HCT116 (cell line): ENCODE results near the gene RAD18. TPM values are rescaled to one million over a fixed set of nuclear protein-coding genes. Genes with fewer than 3 reads are reported as not detected.

Experiments
- ATAC-seq: fragments of 200-7000 bp; cut with Tn5 transposase; 2 replicates; pipeline ENCODE4 v1.9.1; 2020; ENCODE audit warnings: mild to moderate bottlenecking, moderate library complexity
- BruUV-seq: library from RNA; stranded (reverse); fragments of 400-500 nt; replicated peaks from 2 replicates; lab custom pipeline; 2021; lab: Mats Ljungman, UMichigan
- CTCF ChIA-PET: fragments of 300-600 bp; sonication (Branson Sonifier 250); formaldehyde crosslinking; loops from one replicate; lab custom pipeline; 2021; ENCODE audit warnings: antibody characterized with exemption; lab: Charles Lee
- POLR2A ChIA-PET: fragments of 300-600, 350-600 bp; sonication (Branson Sonifier 250); formaldehyde crosslinking; loops from one replicate; lab custom pipeline; 2021; ENCODE audit warnings: antibody characterized with exemption; lab: Charles Lee
- RAD21 ChIA-PET, 2 experiments: fragments of 300-600 bp; sonication (Branson Sonifier 250); formaldehyde crosslinking; loops; one replicate each; lab custom pipeline; 2023; ENCODE audit warnings: low total read pairs in 2 of 2; ENCODE audit not compliant: uncharacterized antibody in 2 of 2, unreplicated experiment in 2 of 2, low non-redundant PET in 1 of 2; lab: Charles Lee
- DNase-seq: peaks from one replicate; pipeline ENCODE4 v3.0.0-alpha.2; 2010; ENCODE audit warnings: low read depth, low spot score
- H2AFZ ChIP-seq: fragments of 200-600 bp; shearing (Covaris generic), sonication (generic); 2 replicates; pipeline ENCODE4 v1.6.1; 2017; ENCODE audit warnings: low read depth, mixed run types, mixed read lengths, antibody characterized with exemption, low read length; ENCODE audit not compliant: poor library complexity, severe bottlenecking
- H3K27ac ChIP-seq: 2 replicates; pipeline ENCODE4 v1.5.1; 2012; ENCODE audit warnings: low read depth, low read length
- H3K27me3 ChIP-seq: fragments of 200-600 bp; sonication (generic); 2 replicates; pipeline ENCODE4 v1.6.1; 2016; ENCODE audit warnings: mixed run types, low read length, mixed read lengths; ENCODE audit not compliant: insufficient read depth
- H3K36me3 ChIP-seq, 2 experiments: fragments of 200-500 bp in 1 of 2; fragments of 200-600 bp in 1 of 2; sonication (Bioruptor generic) in 1 of 2; sonication (generic) in 1 of 2; 2 replicates each; pipeline versions ENCODE4 v1.5.1 to v1.6.1; 2014 to 2016; ENCODE audit warnings: low read length in 2 of 2, inconsistent platforms in 1 of 2, mixed read lengths in 1 of 2, mixed run types in 1 of 2; ENCODE audit not compliant: insufficient read depth in 2 of 2, control insufficient read depth in 1 of 2
- H3K4me1 ChIP-seq, 2 experiments: fragments of 200-600 bp in 1 of 2; sonication (generic) in 1 of 2; 2 replicates each; pipeline versions ENCODE4 v1.5.1 to v1.6.1; 2012 to 2017; ENCODE audit warnings: low read length in 2 of 2, inconsistent platforms in 1 of 2, mild to moderate bottlenecking in 1 of 2, mixed read lengths in 1 of 2, mixed run types in 1 of 2, moderate library complexity in 1 of 2; ENCODE audit not compliant: insufficient read depth in 2 of 2, control insufficient read depth in 1 of 2
- H3K4me2 ChIP-seq: fragments of 200-600 bp; sonication (generic); 2 replicates; pipeline ENCODE4 v1.6.1; 2017; ENCODE audit warnings: mixed run types, low read length, mixed read lengths
- H3K4me3 ChIP-seq, 2 experiments: fragments of 200-600 bp in 1 of 2; sonication (generic) in 1 of 2; replicated peaks in 1 of 2; 2 replicates each; pipeline ENCODE4 v1.5.1; 2011 to 2016; ENCODE audit warnings: low read length in 2 of 2, control low read depth in 1 of 2, low read depth in 1 of 2, mild to moderate bottlenecking in 1 of 2, mixed read lengths in 1 of 2, mixed run types in 1 of 2
- H3K79me2 ChIP-seq: fragments of 200-600 bp; sonication (generic); 2 replicates; pipeline ENCODE4 v1.6.1; 2017; ENCODE audit warnings: mild to moderate bottlenecking, mixed run types, low read length, moderate library complexity, mixed read lengths; ENCODE audit not compliant: insufficient read depth
- H3K9ac ChIP-seq: fragments of 200-600 bp; sonication (generic); 2 replicates; pipeline ENCODE4 v1.6.1; 2016; ENCODE audit warnings: low read length, mixed read lengths
- H3K9me2 ChIP-seq: fragments of 200-600 bp; sonication (generic), shearing (Covaris generic); 2 replicates; pipeline ENCODE4 v1.6.1; 2017; ENCODE audit warnings: mixed run types, mild to moderate bottlenecking, moderate library complexity; ENCODE audit not compliant: insufficient read depth
- H3K9me3 ChIP-seq, 2 experiments: fragments of 200-500 bp in 1 of 2; fragments of 200-600 bp in 1 of 2; sonication (Bioruptor generic) in 1 of 2; sonication (generic) in 1 of 2; 2 replicates each; pipeline ENCODE4 v1.6.1; 2014 to 2017; ENCODE audit warnings: low read length in 2 of 2, mixed read lengths in 2 of 2, inconsistent platforms in 1 of 2, low read depth in 1 of 2, mild to moderate bottlenecking in 1 of 2, mixed run types in 1 of 2, moderate library complexity in 1 of 2; ENCODE audit not compliant: control insufficient read depth in 1 of 2, insufficient read depth in 1 of 2
- H4K20me1 ChIP-seq: fragments of 200-600 bp; sonication (generic), shearing (Covaris generic); 2 replicates; pipeline ENCODE4 v1.6.1; 2017; ENCODE audit warnings: mixed run types, mild to moderate bottlenecking, moderate library complexity; ENCODE audit not compliant: insufficient read depth
- ELF1 ChIP-seq: IDR thresholded peaks from 2 replicates; pipeline ENCODE4 v1.6.1; 2012; ENCODE audit warnings: low read depth, borderline replicate concordance
- JUND ChIP-seq: IDR thresholded peaks from 2 replicates; pipeline ENCODE4 v1.6.1; 2012
- POLR2A ChIP-seq: IDR thresholded peaks from 2 replicates; pipeline ENCODE4 v1.7.0; 2011; ENCODE audit warnings: borderline replicate concordance; ENCODE audit not compliant: insufficient read depth, insufficient read length; ENCODE audit errors: extremely low read depth
- SP1 ChIP-seq: IDR thresholded peaks from 2 replicates; pipeline ENCODE4 v1.6.1; 2012; ENCODE audit warnings: low read depth
- ZBTB33 ChIP-seq: IDR thresholded peaks from 2 replicates; pipeline ENCODE4 v1.6.1; 2011; ENCODE audit warnings: mild to moderate bottlenecking, low read length, moderate library complexity; ENCODE audit not compliant: insufficient replicate concordance; ENCODE audit errors: extremely low read depth
- ZFX ChIP-seq: fragments of 450-650 bp; IDR thresholded peaks from 2 replicates; pipeline ENCODE4 v1.6.1; 2017
- intact Hi-C: fragments of 100-400 bp; cut with micrococcal nuclease; formaldehyde crosslinking; loops from 2 replicates; pipeline ENCODE4 v1.10.0; 2022
- total RNA-seq: library from RNA; stranded (reverse); gene quantifications from one replicate; pipeline ENCODE4 v1.2.1, GENCODE V29; 2021; ENCODE audit not compliant: unreplicated experiment
- TF ChIP-seq, protein P1 (sequence below): IDR thresholded peaks from 2 replicates; pipeline ENCODE4 v1.6.1; 2012; ENCODE audit warnings: low read depth

The RAD18 gene
- total RNA-seq, 1 experiment from 2014 or later: 28.7 TPM

DNA sequence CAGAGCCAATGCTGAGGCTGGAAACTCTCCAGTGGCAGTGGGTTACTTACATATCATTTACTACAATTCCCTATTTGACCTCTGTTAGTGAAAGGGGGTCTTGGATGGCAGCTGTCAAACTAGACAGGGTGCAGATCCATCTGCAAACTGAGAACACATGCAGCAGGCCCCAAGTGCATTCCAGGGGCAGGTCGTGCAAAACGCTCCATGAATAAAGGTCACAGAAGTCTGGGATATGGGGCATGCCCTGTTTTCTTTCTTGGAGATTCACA is 25.0 kb upstream of the RAD18 start:
- intact Hi-C loops: loop anchor here (1.0 kb wide), 2 partner anchors 79 to 314 kb away; no protein-coding TSS in a partner anchor
- no peak overlapping the region for H3K4me2 ChIP-seq
- no peaks in the 10 kb centered on the region for H3K79me2 ChIP-seq
- H3K36me3 ChIP-seq: no peaks in the 10 kb centered on the region
- ATAC-seq (no peak), DNase-seq (no peak)
- no peak overlapping the region for H2AFZ ChIP-seq
- H3K4me1 ChIP-seq: no peaks in the 10 kb centered on the region
- RAD21 ChIA-PET: interaction anchor here (0.6 to 1.2 kb wide), 5 partner anchors 16 to 314 kb away, joined by 3 to 10 read pairs (median 4); partner anchors contain the start of gene OXTR (in 1 of the 2)
- H3K27me3 ChIP-seq: no peaks in the 10 kb centered on the region
- POLR2A ChIA-PET: interaction anchor here (1.2 to 1.6 kb wide), 2 partner anchors 314 to 408 kb away, joined by 3 to 6 read pairs; no protein-coding TSS in a partner anchor
- H3K9ac ChIP-seq: no peak overlapping the region
- H3K4me3 ChIP-seq: no peak overlapping the region
- no peak overlapping the region for H3K27ac ChIP-seq
- BruUV-seq: no TSS peak
- no peaks in the 10 kb centered on the region for H3K9me2 ChIP-seq
- 0 out of 4 replicates have a peak, but pooled peaks cover 0 to 3% of the 10 kb centered on the region in 2 experiments for H3K9me3 ChIP-seq
- TF ChIP-seq ZFX: no peak
- TF ChIP-seq, protein P1, sequence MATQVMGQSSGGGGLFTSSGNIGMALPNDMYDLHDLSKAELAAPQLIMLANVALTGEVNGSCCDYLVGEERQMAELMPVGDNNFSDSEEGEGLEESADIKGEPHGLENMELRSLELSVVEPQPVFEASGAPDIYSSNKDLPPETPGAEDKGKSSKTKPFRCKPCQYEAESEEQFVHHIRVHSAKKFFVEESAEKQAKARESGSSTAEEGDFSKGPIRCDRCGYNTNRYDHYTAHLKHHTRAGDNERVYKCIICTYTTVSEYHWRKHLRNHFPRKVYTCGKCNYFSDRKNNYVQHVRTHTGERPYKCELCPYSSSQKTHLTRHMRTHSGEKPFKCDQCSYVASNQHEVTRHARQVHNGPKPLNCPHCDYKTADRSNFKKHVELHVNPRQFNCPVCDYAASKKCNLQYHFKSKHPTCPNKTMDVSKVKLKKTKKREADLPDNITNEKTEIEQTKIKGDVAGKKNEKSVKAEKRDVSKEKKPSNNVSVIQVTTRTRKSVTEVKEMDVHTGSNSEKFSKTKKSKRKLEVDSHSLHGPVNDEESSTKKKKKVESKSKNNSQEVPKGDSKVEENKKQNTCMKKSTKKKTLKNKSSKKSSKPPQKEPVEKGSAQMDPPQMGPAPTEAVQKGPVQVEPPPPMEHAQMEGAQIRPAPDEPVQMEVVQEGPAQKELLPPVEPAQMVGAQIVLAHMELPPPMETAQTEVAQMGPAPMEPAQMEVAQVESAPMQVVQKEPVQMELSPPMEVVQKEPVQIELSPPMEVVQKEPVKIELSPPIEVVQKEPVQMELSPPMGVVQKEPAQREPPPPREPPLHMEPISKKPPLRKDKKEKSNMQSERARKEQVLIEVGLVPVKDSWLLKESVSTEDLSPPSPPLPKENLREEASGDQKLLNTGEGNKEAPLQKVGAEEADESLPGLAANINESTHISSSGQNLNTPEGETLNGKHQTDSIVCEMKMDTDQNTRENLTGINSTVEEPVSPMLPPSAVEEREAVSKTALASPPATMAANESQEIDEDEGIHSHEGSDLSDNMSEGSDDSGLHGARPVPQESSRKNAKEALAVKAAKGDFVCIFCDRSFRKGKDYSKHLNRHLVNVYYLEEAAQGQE: no peak
- no peak for TF ChIP-seq SP1
- no peak for TF ChIP-seq POLR2A
- TF ChIP-seq JUND: no peak
- TF ChIP-seq ZBTB33: no peak
- no peak for TF ChIP-seq ELF1
- CTCF ChIA-PET: interaction anchor here (0.6 to 3.6 kb wide), 13 partner anchors 8 to 325 kb away, joined by 3 to 26 read pairs (median 4); partner anchors contain the start of gene OXTR
- H4K20me1 ChIP-seq: no peaks in the 10 kb centered on the region
